GM23248 (cell line): ENCODE measurements around the gene ELF3.

Source experiments
- EZH2 ChIP-seq: fragments of 200-600 bp; sonication (generic); IDR thresholded peaks from 2 replicates; pipeline ENCODE4 v1.6.1; 2018; ENCODE audit warnings: antibody characterized with exemption, mild to moderate bottlenecking; ENCODE audit not compliant: insufficient read depth, poor library complexity, severe bottlenecking
- EZH2phosphoT487 ChIP-seq: fragments of 200-600 bp; sonication (generic); IDR thresholded peaks from 2 replicates; pipeline ENCODE4 v1.6.1; 2018; ENCODE audit warnings: antibody characterized with exemption, moderate library complexity, mild to moderate bottlenecking, low read depth; ENCODE audit not compliant: insufficient read depth

GRCh38 chr1:201970334-201971159 lies 39.8 kb upstream of the ELF3 start:
- TF ChIP-seq EZH2 (no peak), EZH2phosphoT487 (no peak)
